GM18505 (cell line): ENCODE results near the gene FYB2.

Experiments used
- ATAC-seq: cut with Tn5 transposase; IDR thresholded peaks from one replicate; pipeline ENCODE4 v1.9.1; 2021; ENCODE audit not compliant: unreplicated experiment
- POLR2A ChIP-seq: IDR thresholded peaks from 4 replicates; pipeline ENCODE4 v1.6.1; 2011; ENCODE audit warnings: borderline replicate concordance; ENCODE audit not compliant: insufficient read depth, insufficient read length; ENCODE audit errors: extremely low read depth

The FYB2 gene

GRCh38 chr1:56709269-56709880, 109.8 kb downstream of the FYB2 start:
- TF ChIP-seq POLR2A: no peak
- ATAC-seq: no peak

GRCh38 chr1:56707379-56707778, 111.8 kb downstream of the FYB2 start:
- no peak for TF ChIP-seq POLR2A
- ATAC-seq: no peak

DNA sequence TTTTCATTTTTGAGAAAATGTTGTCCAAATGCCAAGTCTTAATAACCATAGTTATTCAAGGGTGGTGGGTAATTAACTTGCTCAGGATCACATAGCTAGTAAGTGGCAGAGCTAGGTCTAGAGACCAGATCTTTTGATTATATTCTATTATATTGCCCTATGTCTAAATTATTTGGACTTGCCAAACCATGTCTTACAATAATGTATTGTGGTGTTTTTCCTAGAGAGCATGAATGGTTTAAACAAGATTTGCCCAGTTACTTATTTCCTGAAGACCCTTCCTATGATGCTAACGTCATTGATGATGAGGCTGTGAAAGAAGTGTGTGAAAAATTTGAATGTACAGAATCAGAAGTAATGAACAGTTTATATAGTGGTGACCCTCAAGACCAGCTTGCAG, 115.5 kb downstream of the FYB2 start:
- no peak for TF ChIP-seq POLR2A
- ATAC-seq: no peak

DNA sequence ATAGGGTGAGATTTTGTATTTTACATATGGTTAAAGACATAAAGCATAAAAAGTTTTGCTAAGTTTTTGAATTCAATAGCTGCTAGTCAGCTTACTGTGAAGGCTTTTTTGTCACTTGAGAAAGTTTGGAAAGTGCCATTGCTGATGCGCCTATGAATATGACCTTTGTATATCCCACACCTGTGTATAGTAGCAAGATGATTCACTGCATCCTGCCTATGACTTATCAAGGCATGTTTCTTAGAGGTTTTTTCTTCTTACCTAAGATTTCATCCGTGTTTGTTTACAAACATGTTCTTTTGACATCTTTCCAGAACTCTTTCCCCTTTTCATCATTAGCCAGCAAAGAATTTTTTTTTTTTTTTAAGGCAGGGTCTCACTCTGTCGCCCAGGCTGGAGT, 122.5 kb downstream of the FYB2 start:
- TF ChIP-seq POLR2A: no peak
- ATAC-seq: no peak

DNA sequence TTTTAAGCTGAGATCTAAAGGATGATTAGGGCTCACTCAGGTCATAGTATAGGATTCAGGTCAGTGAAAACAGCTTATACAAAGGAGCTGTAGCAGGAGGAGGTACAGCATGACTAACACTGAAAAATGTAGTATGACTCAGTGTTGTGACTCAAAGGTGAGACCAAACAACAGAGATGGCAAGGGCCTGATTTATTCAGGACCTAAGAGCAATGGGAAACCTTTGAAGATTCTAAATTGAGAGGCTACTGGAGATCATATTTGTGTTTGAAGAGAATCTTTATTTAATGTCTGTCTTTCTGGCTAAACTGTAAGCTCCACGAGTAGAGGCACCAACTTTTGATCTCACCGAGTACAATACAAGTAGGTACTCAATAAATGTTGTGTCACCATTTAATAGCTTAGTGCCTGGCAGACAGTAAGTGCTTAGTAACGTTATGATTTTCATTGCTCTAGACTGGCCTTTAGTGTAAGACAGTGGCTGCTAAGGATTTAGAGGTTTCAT, 130.6 kb downstream of the FYB2 start:
- peak; percentile 68 for ATAC-seq

GRCh38 chr1:56686169-56686568, 133.0 kb downstream of the FYB2 start:
- no peak for ATAC-seq
- no peak for TF ChIP-seq POLR2A

More for the DNA sequence above, 130.6 kb downstream of the FYB2 start:
- no peak for TF ChIP-seq POLR2A

DNA sequence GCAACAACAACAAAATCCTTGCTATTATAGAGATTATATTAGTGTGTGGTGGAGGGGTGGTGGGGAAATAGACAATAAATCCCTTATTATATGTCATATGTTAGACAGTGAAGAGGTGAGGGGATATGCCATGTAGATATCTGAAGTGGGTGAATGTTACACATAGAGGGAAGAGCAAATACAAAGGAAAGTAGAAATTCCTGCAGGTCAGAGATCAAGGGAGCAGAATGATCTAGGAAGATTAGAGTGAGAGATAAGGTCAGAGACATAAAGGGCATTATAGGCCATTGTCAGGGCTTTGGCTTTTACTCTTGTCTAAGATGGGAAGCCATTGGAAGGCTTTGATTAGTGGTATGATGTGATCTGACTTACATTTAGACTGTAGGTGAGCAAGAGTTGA, 135.6 kb downstream of the FYB2 start:
- TF ChIP-seq POLR2A: no peak
- no peak for ATAC-seq

GRCh38 chr1:56676571-56677035, 142.6 kb downstream of the FYB2 start:
- no peak for TF ChIP-seq POLR2A
- ATAC-seq: no peak

GRCh38 chr1:56675763-56676162, 143.4 kb downstream of the FYB2 start:
- no peak for TF ChIP-seq POLR2A
- no peak for ATAC-seq

DNA sequence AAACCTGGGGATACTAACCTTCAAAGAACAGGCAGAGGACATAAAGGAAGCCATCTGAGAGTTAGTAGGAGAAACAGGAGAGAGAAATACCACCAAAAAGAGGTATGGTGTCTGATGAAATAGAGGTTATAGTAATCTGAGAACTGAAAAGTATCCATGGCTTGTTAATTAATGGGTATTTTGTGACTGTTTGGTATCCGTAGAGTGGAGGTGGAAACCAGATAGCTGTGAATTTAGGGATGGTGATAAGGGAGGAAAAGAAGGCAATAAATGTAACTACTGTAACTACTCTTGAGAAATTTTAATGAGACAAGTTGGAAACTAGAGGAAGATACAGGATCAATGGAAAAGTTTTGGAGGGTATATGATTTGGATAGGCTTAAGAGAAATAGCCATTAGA, 146.6 kb downstream of the FYB2 start:
- no peak for TF ChIP-seq POLR2A
- no peak for ATAC-seq

GRCh38 chr1:56671542-56671941, 147.7 kb downstream of the FYB2 start:
- no peak for ATAC-seq
- no peak for TF ChIP-seq POLR2A

DNA sequence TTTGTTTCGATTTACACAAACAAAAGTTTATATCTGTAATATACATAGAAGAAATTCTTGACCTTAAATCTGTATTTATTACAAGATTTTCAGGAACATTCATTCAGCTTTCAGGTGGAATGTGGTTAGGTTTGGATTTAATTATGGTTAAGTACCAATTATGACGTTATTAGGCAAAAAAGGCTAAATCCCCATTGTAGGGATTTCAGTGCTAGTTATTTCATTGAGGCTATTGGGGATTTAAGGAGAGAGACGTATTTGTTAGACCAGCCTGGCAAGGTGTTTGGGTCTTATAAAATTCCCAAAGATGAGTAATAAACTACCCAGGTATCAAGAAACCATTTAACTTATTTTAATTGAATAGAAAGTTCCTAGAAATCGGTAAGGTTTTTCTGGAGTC, 148.1 kb downstream of the FYB2 start:
- TF ChIP-seq POLR2A: no peak
- ATAC-seq: no peak

DNA sequence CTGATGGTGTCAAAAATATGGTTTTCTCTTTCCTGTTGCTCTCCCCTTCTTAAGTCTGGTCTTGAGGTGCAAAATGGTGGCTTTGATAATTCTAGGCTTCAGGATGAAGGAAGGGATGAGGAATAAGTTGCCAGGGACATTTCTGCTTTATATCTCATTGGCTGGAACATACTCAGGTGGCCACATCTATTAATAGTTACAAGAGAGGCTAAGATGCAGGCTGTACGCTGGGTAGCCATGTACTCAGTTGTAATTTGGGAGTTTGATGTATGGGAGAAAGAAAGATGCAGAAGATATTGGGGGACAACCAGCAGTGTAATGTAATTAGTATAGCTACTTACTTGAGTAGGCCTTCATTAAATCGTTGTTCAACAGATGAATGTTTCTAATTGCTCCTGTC, 148.9 kb downstream of the FYB2 start:
- no peak for TF ChIP-seq POLR2A

More for the DNA sequence above, 148.9 kb downstream of the FYB2 start:
- ATAC-seq: no peak
